HepG2 (cell line): ENCODE results near the gene SDR39U1. TPM values are rescaled to one million over a fixed set of nuclear protein-coding genes. Genes with fewer than 3 reads are reported as not detected.

Experiments
- polyA plus RNA-seq, 8 experiments: library from polyadenylated mRNA; depleted of rRNA in 3 of 8; stranded (reverse) in 7 of 8; unstranded in 1 of 8; fragments of >200 nt; fragmentation: Illumina TruSeq in 4 of 8; extraction: Trizol in 4 of 8; gene quantifications; 2 replicates each; pipeline versions ENCODE4 v1.2.1 to v1.2.3, GENCODE V29; 2011 to 2016; ENCODE audit warnings: low read depth in 4 of 8, missing spikeins in 1 of 8, mixed read lengths in 1 of 8; ENCODE audit not compliant: insufficient read depth in 1 of 8
- total RNA-seq, 5 experiments: library from RNA; depleted of rRNA; stranded (reverse); fragments of >200 nt; fragmentation: Illumina TruSeq; extraction: Trizol; gene quantifications; 2 replicates each; pipeline ENCODE4 v1.2.3, GENCODE V29; 2016; ENCODE audit warnings: low read depth in 1 of 5

The SDR39U1 gene
- total and polyA plus RNA-seq, 2 of the 13 experiments (the other 11 are each of a cell fraction or from before 2014, with no cell fraction given) = 34.4 to 129 TPM

Other genes with a start within 250 kb of the SDR39U1 start
- gene TM9SF1, start 247.3 kb downstream of the SDR39U1 start, total RNA-seq (2016; rRNA removed; fragmentation: Illumina TruSeq; extraction: Trizol) = 56.4 and 110 TPM in 2 replicates
- 83.2 and 85.1 TPM in 2 replicates for gene TM9SF1, start 247.3 kb downstream of the SDR39U1 start, polyA plus RNA-seq (2011; rRNA removed)
- 0.44 TPM in 1 of 2 replicates, not detected in the other for gene TSSK4, start 237.1 kb downstream of the SDR39U1 start, total RNA-seq (2016; rRNA removed; fragmentation: Illumina TruSeq; extraction: Trizol)
- gene TSSK4, start 237.1 kb downstream of the SDR39U1 start, polyA plus RNA-seq (2011; rRNA removed) = 0.08 and 0.14 TPM in 2 replicates
- gene CHMP4A, start 229.3 kb downstream of the SDR39U1 start, total RNA-seq (2016; rRNA removed; fragmentation: Illumina TruSeq; extraction: Trizol) = 113 and 140 TPM in 2 replicates
- 80.8 and 83.6 TPM in 2 replicates for gene CHMP4A, start 229.3 kb downstream of the SDR39U1 start, polyA plus RNA-seq (2011; rRNA removed)
- gene MDP1, start 226.7 kb downstream of the SDR39U1 start, total RNA-seq (2016; rRNA removed; fragmentation: Illumina TruSeq; extraction: Trizol) = 48.7 and 66.0 TPM in 2 replicates
- gene MDP1, start 226.7 kb downstream of the SDR39U1 start, polyA plus RNA-seq (2011; rRNA removed) = 38.2 and 44.1 TPM in 2 replicates
- 713 and 818 TPM in 2 replicates for gene NEDD8, start 210.4 kb downstream of the SDR39U1 start, total RNA-seq (2016; rRNA removed; fragmentation: Illumina TruSeq; extraction: Trizol)
- 473 and 535 TPM in 2 replicates for gene NEDD8, start 210.4 kb downstream of the SDR39U1 start, polyA plus RNA-seq (2011; rRNA removed)
- 273 and 345 TPM in 2 replicates for gene GMPR2, start 209.8 kb downstream of the SDR39U1 start, total RNA-seq (2016; rRNA removed; fragmentation: Illumina TruSeq; extraction: Trizol)
- gene GMPR2, start 209.8 kb downstream of the SDR39U1 start, polyA plus RNA-seq (2011; rRNA removed) = 185 and 210 TPM in 2 replicates
- gene TINF2, start 200.2 kb downstream of the SDR39U1 start, total RNA-seq (2016; rRNA removed; fragmentation: Illumina TruSeq; extraction: Trizol) = 73.5 and 73.7 TPM in 2 replicates
- 52.0 and 59.8 TPM in 2 replicates for gene TINF2, start 200.2 kb downstream of the SDR39U1 start, polyA plus RNA-seq (2011; rRNA removed)
- 1.9 and 3.2 TPM in 2 replicates for gene TGM1, start 179.6 kb downstream of the SDR39U1 start, total RNA-seq (2016; rRNA removed; fragmentation: Illumina TruSeq; extraction: Trizol)
- gene TGM1, start 179.6 kb downstream of the SDR39U1 start, polyA plus RNA-seq (2011; rRNA removed) = 9.5 and 10.6 TPM in 2 replicates
- 31.2 and 57.9 TPM in 2 replicates for gene RABGGTA, start 171.2 kb downstream of the SDR39U1 start, total RNA-seq (2016; rRNA removed; fragmentation: Illumina TruSeq; extraction: Trizol)
- 90.8 and 111 TPM in 2 replicates for gene RABGGTA, start 171.2 kb downstream of the SDR39U1 start, polyA plus RNA-seq (2011; rRNA removed)
- gene DHRS1, start 143.0 kb downstream of the SDR39U1 start, total RNA-seq (2016; rRNA removed; fragmentation: Illumina TruSeq; extraction: Trizol) = 46.3 and 60.8 TPM in 2 replicates
- gene DHRS1, start 143.0 kb downstream of the SDR39U1 start, polyA plus RNA-seq (2011; rRNA removed) = 49.8 and 52.2 TPM in 2 replicates
- 61.6 and 64.5 TPM in 2 replicates for gene NOP9, start 142.9 kb downstream of the SDR39U1 start, total RNA-seq (2016; rRNA removed; fragmentation: Illumina TruSeq; extraction: Trizol)
- gene NOP9, start 142.9 kb downstream of the SDR39U1 start, polyA plus RNA-seq (2011; rRNA removed) = 24.5 and 33.8 TPM in 2 replicates
- gene CIDEB, start 134.8 kb downstream of the SDR39U1 start, total RNA-seq (2016; rRNA removed; fragmentation: Illumina TruSeq; extraction: Trizol) = 22.4 and 35.8 TPM in 2 replicates
- 110 and 143 TPM in 2 replicates for gene CIDEB, start 134.8 kb downstream of the SDR39U1 start, polyA plus RNA-seq (2011; rRNA removed)
- 1.4 and 6.9 TPM in 2 replicates for gene LTB4R2, start 132.6 kb downstream of the SDR39U1 start, total RNA-seq (2016; rRNA removed; fragmentation: Illumina TruSeq; extraction: Trizol)
- 3.9 and 6.1 TPM in 2 replicates for gene LTB4R2, start 132.6 kb downstream of the SDR39U1 start, polyA plus RNA-seq (2011; rRNA removed)
- gene LTB4R, start 131.3 kb downstream of the SDR39U1 start, total RNA-seq (2016; rRNA removed; fragmentation: Illumina TruSeq; extraction: Trizol) = 1.00 and 3.2 TPM in 2 replicates
- 8.2 and 12.4 TPM in 2 replicates for gene LTB4R, start 131.3 kb downstream of the SDR39U1 start, polyA plus RNA-seq (2011; rRNA removed)
- not detected in 2 replicates for gene ADCY4, start 107.7 kb downstream of the SDR39U1 start, total RNA-seq (2016; rRNA removed; fragmentation: Illumina TruSeq; extraction: Trizol)
- gene ADCY4, start 107.7 kb downstream of the SDR39U1 start, polyA plus RNA-seq (2011; rRNA removed) = 0.03 TPM in 1 of 2 replicates, not detected in the other
- gene RIPK3, start 102.8 kb downstream of the SDR39U1 start, total RNA-seq (2016; rRNA removed; fragmentation: Illumina TruSeq; extraction: Trizol) = not detected in 2 replicates
- gene RIPK3, start 102.8 kb downstream of the SDR39U1 start, polyA plus RNA-seq (2011; rRNA removed) = not detected in 2 replicates
- 0.04 TPM in 1 of 2 replicates, not detected in the other for gene NFATC4, start 74.6 kb downstream of the SDR39U1 start, total RNA-seq (2016; rRNA removed; fragmentation: Illumina TruSeq; extraction: Trizol)
- gene NFATC4, start 74.6 kb downstream of the SDR39U1 start, polyA plus RNA-seq (2011; rRNA removed) = 0.15 and 0.24 TPM in 2 replicates
- gene NYNRIN, start 43.8 kb downstream of the SDR39U1 start, total RNA-seq (2016; rRNA removed; fragmentation: Illumina TruSeq; extraction: Trizol) = 1.1 and 1.3 TPM in 2 replicates
- gene NYNRIN, start 43.8 kb downstream of the SDR39U1 start, polyA plus RNA-seq (2011; rRNA removed) = 0.63 and 0.95 TPM in 2 replicates
- gene CBLN3, start 13.1 kb downstream of the SDR39U1 start, total RNA-seq (2016; rRNA removed; fragmentation: Illumina TruSeq; extraction: Trizol) = 0.45 and 0.66 TPM in 2 replicates
- 0.74 and 0.98 TPM in 2 replicates for gene CBLN3, start 13.1 kb downstream of the SDR39U1 start, polyA plus RNA-seq (2011; rRNA removed)
- 72.2 and 75.7 TPM in 2 replicates for gene KHNYN, start 12.8 kb downstream of the SDR39U1 start, total RNA-seq (2016; rRNA removed; fragmentation: Illumina TruSeq; extraction: Trizol)
- gene KHNYN, start 12.8 kb downstream of the SDR39U1 start, polyA plus RNA-seq (2011; rRNA removed) = 52.8 and 76.4 TPM in 2 replicates
- gene CMA1, start 65.5 kb upstream of the SDR39U1 start, total RNA-seq (2016; rRNA removed; fragmentation: Illumina TruSeq; extraction: Trizol) = not detected in 2 replicates
- not detected in 2 replicates for gene CMA1, start 65.5 kb upstream of the SDR39U1 start, polyA plus RNA-seq (2011; rRNA removed)
- not detected in 2 replicates for gene CTSG, start 133.5 kb upstream of the SDR39U1 start, total RNA-seq (2016; rRNA removed; fragmentation: Illumina TruSeq; extraction: Trizol)
- not detected in 2 replicates for gene CTSG, start 133.5 kb upstream of the SDR39U1 start, polyA plus RNA-seq (2011; rRNA removed)
- not detected in 2 replicates for gene GZMH, start 166.9 kb upstream of the SDR39U1 start, total RNA-seq (2016; rRNA removed; fragmentation: Illumina TruSeq; extraction: Trizol)
- 0.08 TPM in 1 of 2 replicates, not detected in the other for gene GZMH, start 166.9 kb upstream of the SDR39U1 start, polyA plus RNA-seq (2011; rRNA removed)
- not detected in 2 replicates for gene GZMB, start 191.4 kb upstream of the SDR39U1 start, total RNA-seq (2016; rRNA removed; fragmentation: Illumina TruSeq; extraction: Trizol)
- gene GZMB, start 191.4 kb upstream of the SDR39U1 start, polyA plus RNA-seq (2011; rRNA removed) = 0.10 and 0.12 TPM in 2 replicates